Right atrium auricular region (tissue), 2 donors: ENCODE measurements around the gene KRT33B. TPM values are rescaled to one million over a fixed set of nuclear protein-coding genes. Genes with fewer than 3 reads are reported as not detected.

Source experiments
- DNase-seq: peaks from one replicate; pipeline ENCODE4 v3.0.0-alpha.2; 2019; ENCODE audit warnings: low spot score
- H3K27ac ChIP-seq, 2 donors: fragments of 200-600 bp; sonication (generic); 1 replicate in 1 of 2; 2 replicates in 1 of 2; pipeline ENCODE4 v1.5.1; 2016 to 2019
- H3K27me3 ChIP-seq, 2 donors: fragments of 200-600 bp; sonication (generic); one replicate each; pipeline versions ENCODE4 v1.5.1 to v1.6.0; 2017 to 2019
- H3K36me3 ChIP-seq: fragments of 200-600 bp; sonication (generic); one replicate; pipeline ENCODE4 v1.5.1; 2016
- H3K4me1 ChIP-seq, 2 donors: fragments of 200-600 bp; sonication (generic); one replicate each; pipeline versions ENCODE4 v1.5.1 to v1.6.0; 2017 to 2019
- H3K4me3 ChIP-seq, 2 donors: fragments of 200-600 bp; sonication (generic); 1 replicate in 1 of 2; 2 replicates in 1 of 2; pipeline ENCODE4 v1.5.1; 2017 to 2019; ENCODE audit warnings: mild to moderate bottlenecking in 1 of 2, moderate library complexity in 1 of 2
- H3K9me3 ChIP-seq, 2 donors: fragments of 200-600 bp; sonication (generic); one replicate each; pipeline ENCODE4 v1.5.1; 2019
- total RNA-seq, 2 donors: library from RNA; depleted of rRNA; stranded (reverse); fragments of >200 nt; gene quantifications; one replicate each; pipeline ENCODE4 v1.1.0, GENCODE V29; 2016
- TF ChIP-seq, protein P1 (sequence below), 2 donors: fragments of 200-600 bp; sonication (generic); IDR thresholded peaks; one replicate each; pipeline ENCODE4 v1.5.1; 2019; ENCODE audit warnings: antibody characterized with exemption in 2 of 2

Gene KRT33B
- total RNA-seq, 2 donors from 2014 or later = not detected

DNA sequence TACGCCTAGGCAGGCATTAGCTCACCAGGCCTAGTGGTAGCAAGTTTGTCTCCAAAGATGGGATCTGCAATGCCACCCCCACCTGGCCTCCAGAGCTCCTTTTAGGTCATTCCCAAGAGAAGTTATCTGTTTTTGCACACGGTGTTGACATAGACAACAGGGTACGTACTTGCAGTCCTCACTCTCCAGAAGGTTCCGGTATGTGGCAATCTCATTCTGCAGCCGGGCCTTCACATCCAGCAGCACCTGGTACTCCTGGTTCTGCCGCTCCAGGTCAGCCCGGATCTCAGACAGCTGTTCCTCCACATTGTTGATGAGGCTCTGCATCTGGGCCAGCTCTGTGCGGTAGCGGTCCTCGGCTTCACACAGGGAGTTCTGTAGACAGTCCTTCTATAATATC, 37.6 kb upstream of the KRT33B start:
- DNase-seq = no peak
- no peaks in the 10 kb centered on the region for H3K36me3 ChIP-seq
- H3K4me3 ChIP-seq = no peak overlapping the region
- TF ChIP-seq, protein P1, sequence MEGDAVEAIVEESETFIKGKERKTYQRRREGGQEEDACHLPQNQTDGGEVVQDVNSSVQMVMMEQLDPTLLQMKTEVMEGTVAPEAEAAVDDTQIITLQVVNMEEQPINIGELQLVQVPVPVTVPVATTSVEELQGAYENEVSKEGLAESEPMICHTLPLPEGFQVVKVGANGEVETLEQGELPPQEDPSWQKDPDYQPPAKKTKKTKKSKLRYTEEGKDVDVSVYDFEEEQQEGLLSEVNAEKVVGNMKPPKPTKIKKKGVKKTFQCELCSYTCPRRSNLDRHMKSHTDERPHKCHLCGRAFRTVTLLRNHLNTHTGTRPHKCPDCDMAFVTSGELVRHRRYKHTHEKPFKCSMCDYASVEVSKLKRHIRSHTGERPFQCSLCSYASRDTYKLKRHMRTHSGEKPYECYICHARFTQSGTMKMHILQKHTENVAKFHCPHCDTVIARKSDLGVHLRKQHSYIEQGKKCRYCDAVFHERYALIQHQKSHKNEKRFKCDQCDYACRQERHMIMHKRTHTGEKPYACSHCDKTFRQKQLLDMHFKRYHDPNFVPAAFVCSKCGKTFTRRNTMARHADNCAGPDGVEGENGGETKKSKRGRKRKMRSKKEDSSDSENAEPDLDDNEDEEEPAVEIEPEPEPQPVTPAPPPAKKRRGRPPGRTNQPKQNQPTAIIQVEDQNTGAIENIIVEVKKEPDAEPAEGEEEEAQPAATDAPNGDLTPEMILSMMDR (IDR thresholded peaks at IDR 0.05) = no peak
- no peaks in the 10 kb centered on the region for H3K9me3 ChIP-seq
- no peaks in the 10 kb centered on the region for H3K27me3 ChIP-seq
- H3K4me1 ChIP-seq = no peaks in the 10 kb centered on the region
- H3K27ac ChIP-seq = no peak overlapping the region

DNA sequence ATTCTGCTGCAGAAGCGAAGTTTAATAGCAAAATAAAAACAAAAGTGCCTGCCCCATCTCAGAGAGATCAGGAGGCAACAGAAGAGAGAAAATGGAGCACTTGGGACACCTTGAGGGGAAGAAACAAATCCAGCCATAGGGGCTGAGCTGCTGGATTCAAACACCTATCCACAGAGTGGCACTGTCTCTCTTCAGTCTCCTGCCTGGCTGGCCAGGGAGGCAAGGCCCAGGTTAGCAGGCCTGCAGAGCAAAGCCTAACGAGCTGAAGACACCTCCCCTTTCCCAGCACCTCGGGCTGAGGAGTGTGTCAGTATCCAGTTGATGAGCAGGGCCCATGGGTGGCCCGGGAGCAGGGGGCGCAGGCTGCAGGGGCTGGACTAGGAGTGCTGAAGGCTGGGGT, 36.6 kb upstream of the KRT33B start:
- TF ChIP-seq, protein P1 (IDR thresholded peaks at IDR 0.05) = no peak
- H3K4me3 ChIP-seq = no peak overlapping the region

DNA sequence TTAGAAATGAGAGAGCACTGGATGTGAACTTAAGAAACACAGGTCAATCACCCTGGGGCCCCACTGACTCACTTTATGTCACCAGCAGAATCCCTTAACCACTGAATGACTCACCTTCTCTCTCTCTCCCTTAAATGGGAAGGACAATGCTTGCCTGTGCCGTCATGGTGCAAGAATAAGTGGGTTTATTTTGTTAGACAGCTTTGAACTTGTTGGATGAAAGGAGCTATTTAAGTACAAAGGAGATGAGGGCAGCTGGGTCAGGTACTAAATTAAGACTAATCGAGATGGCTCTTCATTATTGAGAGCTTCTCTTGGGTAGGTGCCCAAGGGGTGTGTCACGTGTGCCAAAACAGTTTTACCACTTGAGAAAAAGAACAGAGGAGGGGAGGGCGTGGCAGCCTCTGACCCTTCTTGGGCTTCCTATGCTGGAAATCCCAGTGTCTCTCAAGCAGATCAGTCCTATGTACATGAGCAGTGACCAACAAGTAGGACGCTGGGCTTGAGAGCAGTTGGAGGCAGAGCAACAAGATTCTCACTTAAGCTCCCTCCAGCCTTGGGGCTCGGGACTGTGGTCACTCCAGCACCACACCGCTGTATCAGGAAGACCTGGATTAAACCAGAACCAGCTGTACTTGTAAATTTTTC, 34.5 kb upstream of the KRT33B start:
- Histone ChIP-seq H3K36me3 (no peaks in the 10 kb centered on the region), H3K27me3 (no peaks in the 10 kb centered on the region), H3K9me3 (no peaks in the 10 kb centered on the region), H3K4me1 (no peaks in the 10 kb centered on the region), H3K27ac (no peak overlapping the region), H3K4me3 (no peak overlapping the region)
- DNase-seq = no peak
- TF ChIP-seq, protein P1 (IDR thresholded peaks at IDR 0.05) = no peak

More for the DNA sequence above, 36.6 kb upstream of the KRT33B start:
- no peak overlapping the region for H3K27ac ChIP-seq
- no peaks in the 10 kb centered on the region for H3K36me3 ChIP-seq
- no peaks in the 10 kb centered on the region for H3K9me3 ChIP-seq
- no peak for DNase-seq
- no peaks in the 10 kb centered on the region for H3K4me1 ChIP-seq
- H3K27me3 ChIP-seq = no peaks in the 10 kb centered on the region

DNA sequence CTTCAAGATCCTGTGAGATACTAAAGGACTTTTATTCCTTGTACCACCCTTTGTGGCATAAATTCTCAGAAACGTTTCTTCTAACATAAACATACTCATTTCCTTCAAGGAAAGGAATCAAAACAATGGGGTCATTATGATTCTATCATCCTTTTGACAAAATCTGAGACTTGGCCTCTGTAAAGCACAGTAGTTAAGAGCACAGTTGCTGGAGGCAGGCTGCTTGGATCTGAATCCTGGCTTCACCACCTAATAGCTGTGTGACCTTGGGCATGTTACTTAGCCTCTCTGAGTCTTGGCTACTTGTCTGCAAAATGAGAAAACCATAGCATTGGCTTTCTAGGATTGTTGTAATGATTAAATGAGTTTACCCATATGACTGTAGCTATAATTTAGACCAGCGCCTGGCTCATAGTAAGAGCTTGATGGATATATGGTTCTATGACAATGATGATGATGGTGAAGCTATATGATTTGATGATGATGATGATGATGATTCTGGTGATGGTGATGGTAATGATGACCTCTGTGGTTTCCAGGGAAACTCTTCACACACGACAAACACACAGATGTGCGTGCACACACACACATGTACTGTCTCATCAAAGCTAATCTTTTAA, 33.9 kb upstream of the KRT33B start:
- Histone ChIP-seq H3K27ac (no peak overlapping the region), H3K36me3 (no peaks in the 10 kb centered on the region), H3K27me3 (no peaks in the 10 kb centered on the region)

DNA sequence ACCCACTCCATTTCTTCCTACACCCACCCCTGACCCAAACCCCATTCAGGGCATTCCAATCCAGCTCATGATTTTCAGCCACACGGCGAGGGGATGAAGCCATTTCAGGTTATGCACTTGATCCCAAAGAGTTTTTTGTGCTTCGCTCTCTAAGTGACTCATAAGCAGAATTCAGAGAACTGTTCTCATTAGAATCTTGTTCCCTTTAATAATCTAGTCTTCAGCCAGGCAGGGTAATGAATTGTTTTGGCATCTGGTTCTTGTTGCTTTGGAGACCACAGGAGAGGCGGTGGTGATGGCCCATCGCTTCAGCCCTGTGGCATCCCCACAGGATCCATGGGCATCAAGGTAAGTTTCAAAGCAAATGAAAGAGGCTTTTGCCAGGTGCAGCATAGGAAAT, 32.5 kb upstream of the KRT33B start:
- TF ChIP-seq, protein P1 (IDR thresholded peaks at IDR 0.05) = no peak
- no peak overlapping the region for H3K4me3 ChIP-seq
- H3K27ac ChIP-seq = no peak overlapping the region
- H3K27me3 ChIP-seq = no peaks in the 10 kb centered on the region
- H3K36me3 ChIP-seq = no peaks in the 10 kb centered on the region
- DNase-seq = no peak
- no peaks in the 10 kb centered on the region for H3K4me1 ChIP-seq
- no peaks in the 10 kb centered on the region for H3K9me3 ChIP-seq

More for the DNA sequence above, 33.9 kb upstream of the KRT33B start:
- Histone ChIP-seq H3K4me3 (no peak overlapping the region), H3K4me1 (no peaks in the 10 kb centered on the region), H3K9me3 (no peaks in the 10 kb centered on the region)
- DNase-seq = no peak
- TF ChIP-seq, protein P1 (IDR thresholded peaks at IDR 0.05) = no peak
